HTR-8/SVneo (cell line): ENCODE data around the gene PALM.
A peak's percentile ranks its signal among the peaks of the same experiment; 100 is the strongest.
"Not testable (repeated sequence)": the region's sequence is repeated elsewhere in the genome, so short reads cannot be mapped to it uniquely, and the experiment has no call there.

Experiments
- DNase-seq: peaks from one replicate; pipeline ENCODE4 v3.0.0; 2011; ENCODE audit warnings: low spot score, mixed read lengths; ENCODE audit not compliant: insufficient read length
- FAIRE-seq: peaks from 2 replicates; lab custom pipeline; 2011; peaks lifted over from hg19 to GRCh38; lab: Jason Lieb, UNC

Gene PALM

DNA sequence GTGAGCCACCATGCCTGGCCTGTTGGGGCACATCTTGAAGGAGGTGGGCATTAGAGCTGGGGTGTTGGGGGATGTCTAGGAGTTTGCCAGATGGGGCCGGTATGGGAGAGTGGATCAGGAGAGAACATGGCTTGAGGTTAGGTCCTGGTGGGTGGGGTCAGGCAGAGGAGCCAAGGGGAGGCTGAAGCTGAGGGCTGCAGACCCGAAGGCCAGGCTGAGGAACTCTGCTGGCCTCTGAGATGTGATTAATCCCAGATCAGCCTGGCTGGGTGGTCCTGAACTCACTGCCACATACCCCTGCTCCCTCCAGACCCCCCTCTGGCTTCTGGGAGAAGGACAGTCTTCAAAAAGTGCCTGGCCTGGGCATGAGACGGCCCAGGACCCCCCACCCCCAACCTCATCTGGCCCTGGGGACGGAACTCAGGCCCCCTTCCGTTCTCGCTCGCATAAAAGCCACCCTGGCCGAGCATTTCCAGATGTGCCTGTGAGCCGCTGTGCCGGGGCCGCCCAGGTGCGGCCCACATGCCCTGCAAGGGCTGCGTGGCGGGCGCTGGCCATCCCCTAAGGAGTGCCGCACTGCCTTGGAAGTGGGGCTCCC, 29.8 kb upstream of the PALM start:
- FAIRE-seq (no peak), DNase-seq (no peak)

DNA sequence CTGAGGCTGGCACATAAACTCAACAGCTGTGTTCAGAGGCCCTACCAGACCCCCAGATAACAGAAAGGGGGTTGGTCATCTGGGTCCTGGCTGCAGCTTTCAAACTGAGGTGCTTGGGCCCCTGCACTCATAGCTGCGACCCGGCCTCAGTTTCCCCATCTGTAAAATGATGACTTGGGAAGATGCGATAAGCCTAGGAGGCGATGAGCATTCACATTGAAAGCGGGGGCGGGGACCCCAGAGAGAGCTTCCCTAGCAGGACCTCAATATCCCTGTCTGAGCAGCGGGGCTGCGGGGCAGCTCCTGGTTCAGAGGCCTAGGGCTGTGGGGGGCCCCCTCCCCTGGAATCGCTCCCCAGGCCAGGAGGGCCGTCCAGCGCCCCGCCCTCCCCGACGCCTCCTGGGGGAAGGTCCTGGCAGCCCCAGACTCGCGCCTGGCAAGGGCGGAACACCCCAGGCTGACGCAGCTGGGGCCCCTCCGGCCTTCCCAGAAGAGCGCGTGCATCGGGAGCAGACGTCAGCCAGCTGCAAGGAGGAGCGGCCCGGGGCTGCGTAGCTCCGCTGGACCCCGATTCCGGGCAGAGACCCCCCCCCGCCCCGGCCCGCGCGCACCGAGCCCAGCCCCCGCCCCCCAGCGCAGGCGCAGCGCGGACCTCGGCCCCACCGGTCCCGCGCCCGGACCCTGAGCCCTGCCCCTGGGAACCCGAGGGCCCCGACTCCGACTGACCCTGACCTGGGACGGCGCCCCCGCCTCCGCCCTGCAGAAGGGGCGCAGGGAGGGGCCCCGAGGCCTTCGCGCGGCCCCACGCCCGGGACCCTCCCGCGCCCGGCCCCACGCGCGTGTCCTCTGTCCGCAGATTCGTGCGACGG, 29.1 kb upstream of the PALM start:
- no peak for FAIRE-seq

DNA sequence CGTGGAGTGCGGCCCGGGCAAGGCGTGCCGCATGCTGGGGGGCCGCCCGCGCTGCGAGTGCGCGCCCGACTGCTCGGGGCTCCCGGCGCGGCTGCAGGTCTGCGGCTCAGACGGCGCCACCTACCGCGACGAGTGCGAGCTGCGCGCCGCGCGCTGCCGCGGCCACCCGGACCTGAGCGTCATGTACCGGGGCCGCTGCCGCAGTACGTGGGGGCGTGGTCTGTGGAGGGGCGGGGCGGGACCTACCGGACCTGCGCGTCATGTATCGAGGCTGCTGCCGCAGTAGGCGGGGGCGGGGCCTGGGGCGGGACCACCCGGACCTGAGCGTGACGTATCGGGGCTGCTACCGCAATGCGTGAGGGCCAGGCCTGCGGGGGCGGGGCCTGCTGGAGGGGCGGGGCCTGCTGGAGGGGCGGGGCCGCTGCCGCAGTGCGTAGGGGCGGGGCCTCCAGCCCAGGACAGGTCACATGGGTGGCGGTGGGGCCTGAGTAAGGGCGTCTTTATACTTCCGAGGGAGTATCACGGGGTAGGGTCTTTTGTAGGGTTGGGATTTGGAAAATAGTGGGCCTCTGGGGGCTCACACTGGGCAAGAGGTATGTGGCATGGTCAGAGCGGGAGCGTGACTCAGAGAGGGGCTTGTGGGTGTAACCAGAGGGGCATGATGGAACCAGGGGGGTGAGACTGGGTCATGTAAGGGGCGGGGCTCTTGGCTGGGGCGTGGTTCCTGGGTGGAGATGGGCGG, 28.3 kb upstream of the PALM start:
- DNase-seq: peak; percentile 92
- FAIRE-seq: peak; percentile 99

More for the DNA sequence above, 29.1 kb upstream of the PALM start:
- DNase-seq: peak; percentile 65

DNA sequence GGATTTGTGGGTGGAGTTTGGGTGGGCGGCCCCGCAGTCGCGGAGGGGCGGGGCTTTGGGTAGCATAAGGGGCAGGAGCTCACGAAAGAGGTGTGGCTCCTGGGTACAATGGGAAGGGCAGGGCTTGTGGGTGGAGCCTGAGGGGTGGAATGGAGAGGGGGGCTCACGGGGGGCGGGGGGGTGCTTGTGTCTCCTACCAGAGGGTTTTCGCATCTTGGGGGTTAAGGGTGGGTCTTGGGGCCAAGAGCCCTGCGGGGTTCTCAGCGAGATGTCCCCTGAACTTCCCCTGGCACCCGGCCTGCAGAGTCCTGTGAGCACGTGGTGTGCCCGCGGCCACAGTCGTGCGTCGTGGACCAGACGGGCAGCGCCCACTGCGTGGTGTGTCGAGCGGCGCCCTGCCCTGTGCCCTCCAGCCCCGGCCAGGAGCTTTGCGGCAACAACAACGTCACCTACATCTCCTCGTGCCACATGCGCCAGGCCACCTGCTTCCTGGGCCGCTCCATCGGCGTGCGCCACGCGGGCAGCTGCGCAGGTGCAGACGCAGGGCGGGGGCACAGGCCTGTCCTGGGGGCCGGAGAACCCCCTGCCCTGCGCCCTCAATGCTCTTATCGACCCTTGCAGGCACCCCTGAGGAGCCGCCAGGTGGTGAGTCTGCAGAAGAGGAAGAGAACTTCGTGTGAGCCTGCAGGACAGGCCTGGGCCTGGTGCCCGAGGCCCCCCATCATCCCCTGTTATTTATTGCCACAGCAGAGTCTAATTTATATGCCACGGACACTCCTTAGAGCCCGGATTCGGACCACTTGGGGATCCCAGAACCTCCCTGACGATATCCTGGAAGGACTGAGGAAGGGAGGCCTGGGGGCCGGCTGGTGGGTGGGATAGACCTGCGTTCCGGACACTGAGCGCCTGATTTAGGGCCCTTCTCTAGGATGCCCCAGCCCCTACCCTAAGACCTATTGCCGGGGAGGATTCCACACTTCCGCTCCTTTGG, 27.4 kb upstream of the PALM start:
- FAIRE-seq: no peak
- no peak for DNase-seq

DNA sequence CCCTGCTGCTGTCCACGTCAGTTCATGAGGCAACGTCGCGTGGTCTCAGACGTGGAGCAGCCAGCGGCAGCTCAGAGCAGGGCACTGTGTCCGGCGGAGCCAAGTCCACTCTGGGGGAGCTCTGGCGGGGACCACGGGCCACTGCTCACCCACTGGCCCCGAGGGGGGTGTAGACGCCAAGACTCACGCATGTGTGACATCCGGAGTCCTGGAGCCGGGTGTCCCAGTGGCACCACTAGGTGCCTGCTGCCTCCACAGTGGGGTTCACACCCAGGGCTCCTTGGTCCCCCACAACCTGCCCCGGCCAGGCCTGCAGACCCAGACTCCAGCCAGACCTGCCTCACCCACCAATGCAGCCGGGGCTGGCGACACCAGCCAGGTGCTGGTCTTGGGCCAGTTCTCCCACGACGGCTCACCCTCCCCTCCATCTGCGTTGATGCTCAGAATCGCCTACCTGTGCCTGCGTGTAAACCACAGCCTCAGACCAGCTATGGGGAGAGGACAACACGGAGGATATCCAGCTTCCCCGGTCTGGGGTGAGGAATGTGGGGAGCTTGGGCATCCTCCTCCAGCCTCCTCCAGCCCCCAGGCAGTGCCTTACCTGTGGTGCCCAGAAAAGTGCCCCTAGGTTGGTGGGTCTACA, 25.9 kb upstream of the PALM start:
- no peak for FAIRE-seq
- DNase-seq: no peak

DNA sequence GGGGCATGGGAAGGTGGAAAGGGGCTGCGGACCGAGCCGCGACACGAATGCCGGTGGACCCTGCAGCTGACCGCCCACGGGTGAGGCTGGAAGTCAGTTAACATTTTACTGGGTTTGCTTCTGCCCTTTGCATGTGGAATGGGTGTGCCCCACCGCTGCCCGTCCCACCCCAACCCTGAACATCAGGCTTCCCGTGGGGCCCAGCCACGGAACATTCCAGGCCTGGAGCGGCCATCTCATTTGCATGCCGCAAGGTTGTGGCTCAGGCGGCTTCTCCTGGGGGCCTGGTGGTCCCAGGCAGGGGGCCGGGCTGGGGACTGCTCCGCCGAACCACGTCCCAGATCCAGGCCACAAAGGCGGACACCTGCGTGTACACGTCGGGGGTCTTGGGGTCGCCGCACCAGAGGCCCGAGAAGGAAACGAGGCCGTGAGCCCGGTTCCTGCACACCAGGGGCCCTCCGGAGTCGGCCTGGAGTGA, 23.2 kb upstream of the PALM start:
- FAIRE-seq (no peak), DNase-seq (no peak)

DNA sequence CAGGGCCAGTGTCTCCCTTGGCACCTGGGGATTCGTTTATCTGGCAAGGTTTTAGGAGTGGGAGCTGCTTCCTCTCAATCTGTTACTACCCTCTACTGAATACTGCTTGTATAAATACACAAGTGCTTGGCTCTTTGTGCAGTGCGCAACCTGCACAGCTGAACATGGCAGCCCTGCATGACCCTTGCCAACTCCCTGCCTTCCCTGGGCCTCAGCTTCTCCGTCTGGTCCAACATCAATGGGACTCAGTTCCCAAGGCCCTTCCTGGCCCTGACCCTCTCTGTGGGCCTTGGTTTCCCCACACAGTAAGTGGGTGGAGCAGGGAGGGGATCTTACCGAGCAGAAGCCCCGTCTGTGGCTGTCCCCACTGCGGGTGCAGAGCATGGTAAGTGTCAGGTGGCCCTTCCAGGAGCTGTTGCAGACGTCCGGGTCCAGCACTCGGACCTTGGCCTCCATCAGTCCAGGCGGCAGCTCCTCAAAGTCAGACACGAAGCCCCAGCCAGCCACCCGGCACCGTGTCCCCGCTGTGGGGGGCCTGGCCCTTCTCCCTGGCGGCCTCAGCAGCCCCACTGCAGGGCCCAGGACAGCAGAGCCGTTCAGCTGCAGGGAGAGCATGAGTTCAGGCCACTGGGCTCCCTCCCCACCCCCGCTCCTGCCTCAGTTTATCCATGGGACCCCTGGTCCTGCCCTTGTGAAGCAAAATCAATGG, 22.0 kb upstream of the PALM start:
- FAIRE-seq: no peak
- DNase-seq: no peak

DNA sequence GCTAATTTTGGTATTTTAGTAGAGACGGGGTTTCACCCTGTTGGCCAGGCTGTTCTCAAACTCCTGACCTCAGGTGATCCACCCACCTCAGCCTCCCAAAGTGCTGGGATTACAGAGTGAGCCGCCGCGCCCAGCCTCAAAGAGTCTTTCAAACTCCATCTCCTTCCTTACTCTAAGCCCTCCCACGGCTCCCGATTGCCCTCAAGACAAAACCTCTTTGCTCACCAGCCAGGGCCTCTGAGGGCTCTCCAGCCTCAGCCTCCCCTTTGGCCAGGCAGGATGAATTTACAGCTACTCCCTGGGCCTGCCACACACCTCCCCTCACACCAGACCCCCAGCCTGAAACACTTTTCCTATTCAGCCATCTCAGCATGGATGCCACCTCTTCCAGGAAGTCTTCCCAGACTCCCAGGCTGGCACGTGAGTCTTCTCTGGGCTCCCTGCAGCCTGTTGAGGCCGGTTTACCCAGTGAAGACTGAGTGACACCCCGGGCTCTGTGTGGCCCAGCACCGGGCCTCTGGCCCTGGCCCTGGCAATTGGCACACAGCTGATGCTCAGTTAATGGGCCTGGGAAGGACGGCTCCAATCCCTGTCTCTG, 21.1 kb upstream of the PALM start:
- DNase-seq (no peak), FAIRE-seq (no peak)

DNA sequence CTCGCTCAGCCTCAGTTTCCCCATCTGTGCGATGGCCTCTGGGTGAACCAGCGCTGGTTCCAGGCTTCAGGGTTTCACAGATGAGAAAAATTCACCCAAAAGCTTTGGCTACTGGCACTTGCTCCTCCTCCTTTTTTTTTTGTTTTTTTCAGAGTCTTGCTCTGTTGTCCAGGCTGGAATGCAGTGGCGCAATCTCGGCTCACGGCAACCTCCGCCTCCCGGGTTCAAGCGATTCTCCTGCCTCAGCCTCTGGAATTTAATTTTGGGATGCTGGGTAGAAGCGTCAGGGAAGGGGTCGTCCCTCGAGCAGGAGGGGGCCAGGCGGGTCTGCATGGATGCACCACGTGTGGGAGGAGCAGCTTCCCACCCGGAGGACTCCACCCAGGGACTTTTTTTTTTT, 20.5 kb upstream of the PALM start:
- FAIRE-seq: no peak
- no peak for DNase-seq

DNA sequence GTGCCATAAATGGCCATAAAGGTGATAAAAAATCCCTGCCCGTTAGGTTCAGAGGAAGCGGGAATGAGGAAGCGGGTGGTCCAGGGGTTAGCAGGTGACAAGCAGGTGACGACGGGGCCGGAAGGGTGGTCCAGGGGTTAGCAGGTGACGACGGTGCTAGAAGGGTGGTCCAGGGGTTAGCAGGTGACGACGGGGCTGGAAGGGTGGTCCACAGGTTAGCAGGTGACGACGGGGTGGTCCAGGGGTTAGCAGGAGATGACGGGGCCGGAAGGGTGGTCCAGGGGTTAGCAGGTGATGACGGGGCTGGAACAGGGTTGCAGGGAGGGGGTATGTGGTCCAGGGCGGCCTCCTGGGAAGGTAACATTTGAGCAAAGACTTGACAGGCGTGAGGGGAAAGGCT, 19.7 kb upstream of the PALM start:
- DNase-seq (no peak), FAIRE-seq (no peak)

DNA sequence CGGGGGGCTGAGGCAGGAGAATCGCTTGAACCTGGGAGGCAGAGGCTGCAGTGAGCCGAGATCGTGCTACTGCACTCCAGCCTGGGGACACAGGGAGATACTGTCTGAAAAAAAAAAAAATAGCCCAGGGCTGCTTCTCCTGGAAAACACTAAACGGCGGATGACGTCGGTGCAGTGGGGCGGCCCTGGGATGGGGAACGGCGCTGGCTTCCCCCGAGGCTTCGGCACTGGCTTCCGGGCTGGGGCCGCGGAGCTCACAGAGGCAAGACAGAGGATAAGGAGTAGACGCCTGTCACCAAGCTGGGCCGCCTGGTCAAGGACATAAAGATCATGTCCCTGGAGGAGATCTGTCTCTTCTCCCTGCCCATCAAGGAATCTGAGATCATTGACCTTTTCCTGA, 18.5 kb upstream of the PALM start:
- DNase-seq (no peak), FAIRE-seq (no peak)

DNA sequence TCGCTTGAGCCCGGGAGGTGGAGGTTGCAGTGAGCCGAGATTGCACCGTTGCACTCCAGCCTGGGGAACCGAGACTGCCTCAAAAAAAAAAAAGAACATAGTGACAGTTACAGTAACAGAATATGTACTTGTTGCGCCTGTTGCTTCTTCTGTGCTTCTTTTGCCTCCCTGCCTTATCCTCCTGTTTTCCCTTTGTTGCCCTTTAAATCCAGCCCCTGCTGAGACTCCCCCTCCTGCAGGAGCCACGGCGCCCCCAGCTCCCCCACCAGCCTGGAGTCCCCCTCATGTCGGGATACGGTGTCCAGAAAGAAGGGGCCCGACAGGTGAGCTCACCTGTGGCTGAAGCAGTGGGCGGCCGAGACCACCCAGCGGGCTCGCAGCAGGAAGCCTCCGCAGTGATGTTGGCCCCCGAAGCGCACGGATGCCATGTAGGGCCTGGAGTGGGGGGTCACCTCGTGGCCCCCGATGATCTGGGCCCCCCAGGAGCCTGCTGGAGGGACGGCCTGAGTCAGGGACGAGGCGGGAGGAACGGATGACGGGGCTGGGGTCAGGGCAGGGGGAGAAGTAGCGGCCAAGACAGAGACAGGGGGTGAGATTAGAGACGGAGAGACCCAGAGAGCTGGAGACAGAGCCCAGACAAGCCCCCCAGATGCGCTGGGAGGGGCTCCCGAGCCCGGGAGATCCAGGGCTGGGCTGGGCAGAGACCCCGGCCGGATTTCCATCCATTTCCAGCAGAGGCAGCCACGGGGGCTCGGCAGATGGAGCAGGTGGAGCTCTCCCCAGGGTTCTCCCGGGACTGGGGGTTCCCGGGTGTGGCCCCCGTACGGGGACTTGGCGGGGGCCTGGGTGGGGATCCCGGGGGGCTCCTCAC, 14.0 kb upstream of the PALM start:
- DNase-seq (no peak), FAIRE-seq (no peak)

DNA sequence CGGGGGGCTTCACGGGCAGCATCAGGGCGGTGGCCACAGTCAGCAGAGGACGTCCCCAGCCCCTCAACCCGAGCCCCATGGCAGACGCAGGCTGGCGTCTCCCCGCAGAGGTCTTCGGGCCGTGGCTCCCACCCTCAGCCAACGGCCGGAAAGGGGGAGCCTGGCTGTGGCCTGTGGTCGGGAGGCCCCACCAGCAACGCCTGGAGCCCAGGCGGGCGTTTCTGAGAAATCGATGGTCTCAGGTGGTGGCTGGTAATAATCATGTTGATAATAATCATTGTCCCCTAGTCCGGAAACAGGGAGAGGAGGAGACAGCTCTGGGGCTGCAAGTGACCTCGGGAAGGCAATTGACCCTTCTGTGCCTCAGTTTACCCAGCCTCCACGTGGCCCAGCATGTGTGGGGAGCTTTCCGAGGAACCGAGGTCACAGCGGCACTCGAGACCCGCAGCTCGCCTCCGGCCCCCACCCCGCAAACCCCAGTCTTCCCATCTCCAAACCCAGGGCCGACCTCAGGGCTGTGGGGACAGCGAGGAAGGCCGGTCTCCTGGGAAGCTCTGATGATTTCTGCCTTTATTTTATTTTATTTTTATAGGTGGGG, 13.3 kb upstream of the PALM start, which contains the start of gene PRSS57:
TSS of gene PRSS57 (minus strand) at position 101 of the 598 bp plus-strand sequence. CDS start at position 79, 22 bp downstream.
- DNase-seq (no peak), FAIRE-seq (no peak)

DNA sequence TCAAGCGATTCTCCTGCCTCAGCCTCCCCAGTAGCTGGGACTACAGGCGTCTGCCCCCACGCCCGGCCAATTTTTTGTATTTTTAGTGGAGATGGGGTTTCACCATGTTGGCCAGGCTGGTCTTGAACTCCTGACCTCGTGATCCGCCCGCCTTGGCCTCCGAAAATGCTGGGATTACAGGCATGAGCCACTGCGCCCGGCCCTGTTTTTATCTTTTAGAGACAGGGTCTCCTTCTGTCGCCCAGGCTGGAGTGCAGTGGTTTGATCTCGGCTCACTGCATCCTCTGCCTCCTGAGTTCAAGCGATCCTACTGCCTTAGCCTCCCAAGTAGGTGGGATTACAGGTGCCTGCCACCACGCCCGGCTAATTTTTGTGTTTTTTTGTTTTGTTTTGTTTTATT, 10.2 kb upstream of the PALM start:
- FAIRE-seq, DNase-seq: not testable (repeated sequence)

DNA sequence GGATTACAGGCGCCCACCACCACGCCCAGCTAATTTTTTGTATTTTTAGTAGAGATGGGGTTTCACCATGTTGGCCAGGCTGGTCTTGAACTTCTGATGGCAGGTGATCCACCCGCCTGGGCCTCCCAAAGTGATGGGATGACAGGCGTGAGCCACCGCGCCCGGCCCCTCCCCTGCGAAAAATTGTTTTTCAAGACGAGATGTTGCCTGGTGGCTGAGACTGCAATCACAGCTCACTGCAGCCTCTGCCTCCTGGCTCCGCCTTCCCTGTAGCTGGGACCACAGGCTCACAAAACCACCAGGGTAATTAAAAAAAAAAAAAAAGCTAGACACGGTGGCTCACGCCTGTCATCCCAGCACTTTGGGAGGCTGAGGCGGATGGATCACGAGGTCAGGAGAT, 8.8 kb upstream of the PALM start:
- DNase-seq, FAIRE-seq: not testable (repeated sequence)

DNA sequence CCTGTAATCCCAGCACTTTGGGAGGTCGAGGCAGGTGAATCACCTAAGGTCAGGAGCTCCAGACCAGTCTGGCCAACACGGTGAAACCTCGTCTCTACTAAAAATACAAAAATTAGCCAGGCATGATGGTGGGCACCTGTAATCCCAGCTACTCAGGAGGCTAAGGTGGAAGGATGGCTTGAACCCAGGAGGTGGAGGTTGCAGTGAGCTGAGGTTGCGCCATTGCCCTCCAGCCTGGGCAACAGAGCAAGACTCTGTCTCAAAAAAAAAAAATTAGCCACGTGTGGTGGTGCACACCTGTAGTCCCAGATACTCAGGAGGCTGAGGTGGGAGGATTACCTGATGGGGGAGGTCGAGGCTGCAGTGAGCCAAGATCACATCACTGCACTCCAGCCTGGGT, 5.9 kb upstream of the PALM start:
- FAIRE-seq, DNase-seq: not testable (repeated sequence)

DNA sequence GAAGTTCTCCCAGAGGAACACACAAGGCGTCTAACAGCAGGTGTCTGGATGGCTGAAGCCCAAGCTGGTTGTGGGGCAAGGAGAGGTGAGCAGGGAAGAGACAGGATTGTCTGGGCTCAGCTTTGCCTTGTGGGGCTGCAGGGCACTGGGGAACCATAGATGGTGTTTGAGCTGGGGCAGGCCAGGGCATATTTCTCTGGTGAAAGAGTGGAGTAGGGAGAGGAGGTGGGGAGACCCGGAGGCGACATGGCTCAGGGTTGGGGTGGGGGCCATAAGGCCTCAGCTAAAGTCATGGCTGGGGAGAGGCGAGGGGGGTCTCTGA, 5.4 kb upstream of the PALM start:
- FAIRE-seq (no peak), DNase-seq (no peak)
